B cell (primary cell): ENCODE measurements around the gene ZNF57.

ENCODE experiments used
- EZH2 ChIP-seq: IDR thresholded peaks from 2 replicates; pipeline ENCODE4 v1.6.1; 2012; ENCODE audit warnings: borderline replicate concordance, low read depth, mild to moderate bottlenecking, moderate library complexity, low read length; ENCODE audit not compliant: insufficient read depth, poor library complexity, severe bottlenecking
- TF ChIP-seq, protein P1 (sequence below): fragments of 200-600 bp; IDR thresholded peaks from one replicate; pipeline ENCODE4 v1.8.0; 2022; ENCODE audit warnings: antibody characterized with exemption, mild to moderate bottlenecking

DNA sequence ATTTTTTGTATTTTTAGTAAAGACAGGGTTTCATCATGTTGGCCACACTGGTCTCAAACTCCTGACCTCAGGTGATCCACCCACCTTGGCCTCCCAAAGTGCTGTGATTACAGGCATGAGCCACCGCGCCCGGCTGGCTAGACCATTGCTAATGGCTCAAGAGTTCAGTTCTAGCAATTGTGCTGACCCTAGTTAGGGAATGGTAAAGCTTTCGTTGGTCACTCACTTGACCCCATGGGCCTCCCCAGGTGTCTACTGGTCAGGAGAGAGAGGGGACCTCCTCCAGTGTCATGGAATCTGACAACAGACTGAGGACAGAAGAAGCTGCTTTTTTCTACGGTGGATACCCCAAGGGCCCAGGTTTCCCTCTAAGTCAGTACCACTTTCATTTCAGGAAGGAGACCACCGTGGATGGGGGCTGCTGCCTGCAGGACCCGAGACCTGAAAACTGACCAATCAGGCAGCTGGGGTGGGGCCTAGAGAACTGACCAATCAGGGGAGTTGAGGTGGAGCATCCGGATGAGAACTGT lies 34.2 kb upstream of the ZNF57 start:
- TF ChIP-seq, protein P1, sequence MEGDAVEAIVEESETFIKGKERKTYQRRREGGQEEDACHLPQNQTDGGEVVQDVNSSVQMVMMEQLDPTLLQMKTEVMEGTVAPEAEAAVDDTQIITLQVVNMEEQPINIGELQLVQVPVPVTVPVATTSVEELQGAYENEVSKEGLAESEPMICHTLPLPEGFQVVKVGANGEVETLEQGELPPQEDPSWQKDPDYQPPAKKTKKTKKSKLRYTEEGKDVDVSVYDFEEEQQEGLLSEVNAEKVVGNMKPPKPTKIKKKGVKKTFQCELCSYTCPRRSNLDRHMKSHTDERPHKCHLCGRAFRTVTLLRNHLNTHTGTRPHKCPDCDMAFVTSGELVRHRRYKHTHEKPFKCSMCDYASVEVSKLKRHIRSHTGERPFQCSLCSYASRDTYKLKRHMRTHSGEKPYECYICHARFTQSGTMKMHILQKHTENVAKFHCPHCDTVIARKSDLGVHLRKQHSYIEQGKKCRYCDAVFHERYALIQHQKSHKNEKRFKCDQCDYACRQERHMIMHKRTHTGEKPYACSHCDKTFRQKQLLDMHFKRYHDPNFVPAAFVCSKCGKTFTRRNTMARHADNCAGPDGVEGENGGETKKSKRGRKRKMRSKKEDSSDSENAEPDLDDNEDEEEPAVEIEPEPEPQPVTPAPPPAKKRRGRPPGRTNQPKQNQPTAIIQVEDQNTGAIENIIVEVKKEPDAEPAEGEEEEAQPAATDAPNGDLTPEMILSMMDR, result no peak
- no peak for TF ChIP-seq EZH2
